Chondrocyte (in vitro differentiated cells): Measurements from ENCODE around the gene SCLT1. TPM values are rescaled to one million over a fixed set of nuclear protein-coding genes. Genes with fewer than 3 reads are reported as not detected.
A peak's percentile ranks its signal among the peaks of the same experiment; 100 is the strongest.

Experiments
- DNase-seq: peaks from one replicate; pipeline ENCODE4 v3.0.0; 2021; ENCODE audit warnings: mixed read lengths, low spot score
- H3K27ac Mint-ChIP-seq: one replicate; pipeline ENCODE4 v1.8.0; 2021; ENCODE audit warnings: mild to moderate bottlenecking, moderate library complexity, mixed read lengths; ENCODE audit not compliant: unreplicated experiment
- H3K27me3 Mint-ChIP-seq: 2 replicates; pipeline ENCODE4 v1.8.0; 2021; ENCODE audit warnings: low read depth, mixed read lengths
- H3K36me3 Mint-ChIP-seq: 2 replicates; pipeline ENCODE4 v1.8.0; 2021; ENCODE audit warnings: low read depth, mixed read lengths
- H3K4me1 Mint-ChIP-seq: 2 replicates; pipeline ENCODE4 v1.8.0; 2021; ENCODE audit warnings: low read depth, mild to moderate bottlenecking, mixed read lengths
- H3K4me3 Mint-ChIP-seq: one replicate; pipeline ENCODE4 v1.8.0; 2021; ENCODE audit warnings: mild to moderate bottlenecking, moderate library complexity, mixed read lengths; ENCODE audit not compliant: unreplicated experiment
- H3K9me3 Mint-ChIP-seq: 2 replicates; pipeline ENCODE4 v1.8.0; 2021; ENCODE audit warnings: low read depth, mixed read lengths
- CTCF ChIP-seq: fragments of 200-600 bp; sonication (generic); IDR thresholded peaks from 2 replicates; pipeline ENCODE4 v1.5.0; 2021; ENCODE audit warnings: antibody characterized with exemption, mild to moderate bottlenecking, moderate library complexity
- total RNA-seq: library from RNA; stranded (reverse); gene quantifications from 3 replicates; pipeline ENCODE4 v1.2.1, GENCODE V29; 2021

The SCLT1 gene
- total RNA-seq, 1 donor from 2014 or later = 12.3 TPM

GRCh38 chr4:129111919-129112318 is 18.6 kb upstream of the SCLT1 start:
- peaks cover 6% of the 10 kb centered on the region for H3K36me3 Mint-ChIP-seq
- H3K4me1 Mint-ChIP-seq = peaks cover 17% of the 10 kb centered on the region
- no peak for TF ChIP-seq CTCF
- no peak overlapping the region for H3K4me3 Mint-ChIP-seq
- H3K27me3 Mint-ChIP-seq = no peaks in the 10 kb centered on the region
- no peak overlapping the region for H3K27ac Mint-ChIP-seq
- H3K9me3 Mint-ChIP-seq = no peaks in the 10 kb centered on the region
- DNase-seq = no peak

GRCh38 chr4:129110931-129111330 is 17.6 kb upstream of the SCLT1 start:
- Mint-ChIP-seq H3K9me3 (no peaks in the 10 kb centered on the region), H3K4me1 (peaks cover 17% of the 10 kb centered on the region), H3K27ac (no peak overlapping the region), H3K27me3 (no peaks in the 10 kb centered on the region), H3K36me3 (peaks cover 6% of the 10 kb centered on the region), H3K4me3 (no peak overlapping the region)
- DNase-seq = no peak
- no peak for TF ChIP-seq CTCF

GRCh38 chr4:129109965-129110824 is 16.9 kb upstream of the SCLT1 start:
- no peaks in the 10 kb centered on the region for H3K9me3 Mint-ChIP-seq
- no peak for TF ChIP-seq CTCF
- no peak overlapping the region for H3K4me3 Mint-ChIP-seq
- H3K27me3 Mint-ChIP-seq = no peaks in the 10 kb centered on the region
- H3K36me3 Mint-ChIP-seq = peaks cover 6% of the 10 kb centered on the region
- H3K27ac Mint-ChIP-seq = no peak overlapping the region
- H3K4me1 Mint-ChIP-seq = peaks cover 17% of the 10 kb centered on the region
- no peak for DNase-seq

GRCh38 chr4:129098531-129099001 is 5.2 kb upstream of the SCLT1 start:
- H3K4me3 Mint-ChIP-seq = no peak overlapping the region
- H3K9me3 Mint-ChIP-seq = no peaks in the 10 kb centered on the region
- DNase-seq = no peak
- peaks cover 31% of the 10 kb centered on the region for H3K4me1 Mint-ChIP-seq
- H3K27ac Mint-ChIP-seq = no peak overlapping the region
- H3K27me3 Mint-ChIP-seq = no peaks in the 10 kb centered on the region
- H3K36me3 Mint-ChIP-seq = peaks cover 2% of the 10 kb centered on the region
- TF ChIP-seq CTCF = no peak

- no peak for DNase-seq
- no peaks in the 10 kb centered on the region for H3K9me3 Mint-ChIP-seq
- peak within 1 kb of the TSS; percentile 89 for H3K4me3 Mint-ChIP-seq
These were observed 2.6 kb upstream of the SCLT1 start, which contains the start of gene C4orf33 for GRCh38 chr4:129095811-129096454. Gene C4orf33, plus strand, starts transcription at chr4:129096152. Its CDS starts 6,459 bp downstream, at chr4:129102611.

More at GRCh38 chr4:129095811-129096454, 2.6 kb upstream of the SCLT1 start, which contains the start of gene C4orf33:
- Mint-ChIP-seq H3K4me1 (peaks cover 32% of the 10 kb centered on the region), H3K27ac (peak within 1 kb of the TSS; percentile 99), H3K36me3 (no peaks in the 10 kb centered on the region), H3K27me3 (no peaks in the 10 kb centered on the region)
- TF ChIP-seq CTCF = no peak
